GM13977 (cell line): Measurements from ENCODE around the gene NOL3.

ENCODE experiments used
- DNase-seq: peaks from one replicate; pipeline ENCODE4 v3.0.0; 2012; ENCODE audit warnings: low spot score
- in situ Hi-C: fragments of 300-500 bp; cut with MboI; formaldehyde crosslinking; loops from one replicate; pipeline ENCODE4 v1.12.0; 2022; ENCODE audit warnings: low sequenced_read_pairs, low pct_unique_long_range_greater_than_20kb, mixed read lengths, inconsistent platforms; ENCODE audit not compliant: unreplicated experiment
- TF ChIP-seq, protein P1 (sequence below): IDR thresholded peaks from 2 replicates; pipeline ENCODE4 v1.5.1; 2012; ENCODE audit warnings: mild to moderate bottlenecking, control low read depth; ENCODE audit not compliant: insufficient read depth; ENCODE audit errors: extremely low read depth, missing control alignments

The NOL3 gene

DNA sequence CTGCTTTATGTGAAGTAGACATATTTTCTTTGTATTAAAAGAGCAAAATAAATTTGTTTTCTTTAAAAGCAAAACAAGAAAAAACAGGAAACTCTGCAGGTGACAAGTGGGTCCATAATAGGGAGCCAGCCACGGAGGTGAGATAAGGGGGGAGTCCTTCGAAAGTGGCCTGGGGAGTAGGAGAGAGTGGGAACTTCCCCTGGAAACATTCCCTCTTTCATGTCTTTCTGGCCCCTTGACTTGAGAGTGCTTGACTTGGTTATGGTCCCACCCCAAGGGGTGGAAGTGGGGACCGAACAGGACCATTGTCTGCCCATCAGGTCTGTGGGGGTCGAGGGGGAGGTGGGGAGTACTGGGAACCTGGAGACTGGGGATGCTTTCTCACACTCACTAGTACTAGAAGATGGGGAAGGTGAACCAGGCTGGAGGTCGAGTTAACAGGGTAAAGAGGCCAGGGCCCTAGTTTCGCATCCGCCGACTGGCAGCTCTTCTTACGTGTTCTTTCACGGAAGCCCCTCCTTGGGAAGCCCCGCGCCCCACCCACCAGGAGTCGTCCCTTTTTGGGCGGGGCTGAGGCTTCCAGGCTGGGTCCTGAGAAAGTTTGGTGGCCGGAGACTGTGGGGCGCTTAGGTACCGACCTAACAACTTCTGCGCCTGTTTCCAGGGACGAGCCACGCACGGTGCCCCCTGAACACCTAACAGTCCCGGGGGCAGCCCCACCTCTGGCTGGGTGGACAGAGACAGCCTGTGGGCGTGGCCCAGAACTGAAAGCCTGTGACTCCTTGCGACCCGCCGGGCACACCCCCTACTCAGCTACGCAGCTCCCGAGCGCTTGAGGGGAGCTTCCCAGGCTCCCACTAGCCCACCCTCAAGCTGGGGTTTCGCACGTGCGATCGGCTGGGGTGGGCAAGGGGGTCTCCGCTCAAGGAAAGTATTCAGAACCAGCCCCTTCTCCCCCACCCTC, 11.4 kb upstream of the NOL3 start:
- in situ Hi-C loops: loop anchor here (10.0 kb wide), 1 partner anchor 144 kb away; no protein-coding TSS in a partner anchor

DNA sequence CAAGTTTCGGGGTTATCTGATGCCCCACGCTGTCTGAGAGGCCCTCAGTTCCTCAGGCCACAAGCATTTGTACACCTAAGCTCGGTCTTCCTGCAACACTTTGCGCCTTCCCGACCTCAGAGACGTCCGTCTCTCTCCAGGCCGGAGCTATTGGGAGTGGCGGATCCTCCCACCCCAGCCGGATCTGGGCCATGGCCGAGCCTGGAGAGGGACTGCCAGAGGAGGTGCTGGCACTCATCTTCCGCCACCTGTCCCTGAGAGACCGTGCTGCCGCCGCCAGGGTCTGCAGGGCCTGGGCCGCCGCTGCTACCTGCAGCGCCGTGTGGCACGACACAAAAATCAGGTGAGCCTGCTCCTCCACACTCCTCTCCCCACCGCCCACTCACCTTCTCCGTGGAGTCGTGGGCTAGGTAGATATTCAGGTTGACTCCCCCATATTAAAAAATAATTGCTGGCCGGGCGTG, 8.7 kb upstream of the NOL3 start:
- DNase-seq: no peak
- TF ChIP-seq, protein P1, sequence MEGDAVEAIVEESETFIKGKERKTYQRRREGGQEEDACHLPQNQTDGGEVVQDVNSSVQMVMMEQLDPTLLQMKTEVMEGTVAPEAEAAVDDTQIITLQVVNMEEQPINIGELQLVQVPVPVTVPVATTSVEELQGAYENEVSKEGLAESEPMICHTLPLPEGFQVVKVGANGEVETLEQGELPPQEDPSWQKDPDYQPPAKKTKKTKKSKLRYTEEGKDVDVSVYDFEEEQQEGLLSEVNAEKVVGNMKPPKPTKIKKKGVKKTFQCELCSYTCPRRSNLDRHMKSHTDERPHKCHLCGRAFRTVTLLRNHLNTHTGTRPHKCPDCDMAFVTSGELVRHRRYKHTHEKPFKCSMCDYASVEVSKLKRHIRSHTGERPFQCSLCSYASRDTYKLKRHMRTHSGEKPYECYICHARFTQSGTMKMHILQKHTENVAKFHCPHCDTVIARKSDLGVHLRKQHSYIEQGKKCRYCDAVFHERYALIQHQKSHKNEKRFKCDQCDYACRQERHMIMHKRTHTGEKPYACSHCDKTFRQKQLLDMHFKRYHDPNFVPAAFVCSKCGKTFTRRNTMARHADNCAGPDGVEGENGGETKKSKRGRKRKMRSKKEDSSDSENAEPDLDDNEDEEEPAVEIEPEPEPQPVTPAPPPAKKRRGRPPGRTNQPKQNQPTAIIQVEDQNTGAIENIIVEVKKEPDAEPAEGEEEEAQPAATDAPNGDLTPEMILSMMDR: no peak
- in situ Hi-C loops: no loop called here

More for the DNA sequence above, 11.4 kb upstream of the NOL3 start:
- TF ChIP-seq, protein P1: no peak
- peak; percentile 87 for DNase-seq

DNA sequence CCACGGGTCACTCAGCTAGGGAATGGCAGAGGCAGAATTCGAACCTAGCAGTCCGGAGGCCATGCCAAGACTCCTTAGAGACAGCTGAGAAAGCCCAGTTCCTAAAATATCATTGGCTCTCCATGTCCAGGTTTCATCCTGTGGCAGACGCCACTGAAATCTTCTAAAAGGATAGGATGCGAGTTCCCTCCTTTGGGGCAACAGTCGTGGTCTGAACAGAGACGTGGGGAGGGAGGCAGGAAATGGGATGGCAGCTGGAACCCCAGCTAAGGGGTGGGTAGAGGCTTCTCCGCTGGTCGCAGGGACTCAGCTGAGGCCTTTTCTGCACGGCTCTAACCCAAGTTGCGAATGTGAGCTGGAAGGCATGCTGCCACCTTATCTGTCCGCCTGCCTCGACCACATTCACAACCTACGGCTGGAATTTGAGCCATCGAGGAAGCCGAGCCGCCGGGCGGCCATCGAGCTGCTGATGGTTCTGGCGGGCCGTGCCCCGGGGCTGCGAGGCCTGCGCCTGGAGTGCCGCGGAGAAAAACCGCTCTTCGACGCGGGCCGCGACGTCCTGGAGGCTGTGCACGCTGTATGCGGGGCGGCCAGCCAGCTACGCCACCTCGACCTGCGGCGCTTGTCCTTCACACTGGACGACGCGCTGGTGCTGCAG, 7.7 kb upstream of the NOL3 start:
- TF ChIP-seq, protein P1: no peak
- DNase-seq: no peak
- in situ Hi-C loops: no loop called here

DNA sequence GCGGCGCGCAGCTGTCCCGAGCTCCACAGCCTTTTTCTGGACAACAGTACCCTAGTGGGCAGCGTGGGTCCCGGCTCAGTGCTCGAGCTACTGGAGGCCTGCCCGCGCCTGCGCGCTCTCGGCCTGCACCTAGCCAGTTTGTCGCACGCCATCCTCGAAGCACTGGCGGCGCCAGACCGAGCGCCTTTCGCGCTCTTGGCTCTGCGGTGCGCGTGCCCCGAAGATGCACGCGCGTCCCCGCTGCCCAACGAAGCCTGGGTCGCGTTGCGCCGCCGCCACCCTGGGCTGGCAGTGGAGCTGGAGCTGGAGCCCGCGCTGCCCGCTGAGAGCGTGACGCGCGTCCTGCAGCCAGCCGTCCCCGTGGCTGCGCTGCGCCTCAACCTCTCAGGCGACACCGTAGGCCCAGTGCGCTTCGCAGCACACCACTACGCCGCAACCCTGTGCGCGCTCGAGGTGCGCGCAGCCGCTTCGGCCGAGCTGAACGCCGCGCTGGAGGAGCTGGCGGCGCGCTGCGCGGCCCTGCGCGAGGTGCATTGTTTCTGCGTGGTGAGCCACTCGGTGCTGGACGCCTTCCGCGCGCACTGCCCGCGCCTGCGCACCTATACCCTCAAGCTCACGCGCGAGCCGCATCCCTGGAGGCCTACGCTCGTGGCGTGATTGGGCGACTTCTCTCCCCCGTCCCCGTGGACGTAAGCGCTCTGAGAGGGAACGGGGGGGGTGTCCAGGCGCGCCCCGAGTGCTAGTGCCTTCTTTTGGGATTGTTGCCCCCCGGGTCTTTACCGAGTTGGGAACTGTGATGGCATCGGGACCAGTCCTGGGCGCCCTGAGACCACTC, 7.0 kb upstream of the NOL3 start:
- TF ChIP-seq, protein P1: no peak
- in situ Hi-C loops: no loop called here
- DNase-seq: peak; percentile 75

GRCh38 chr16:67163999-67164558, 6.3 kb upstream of the NOL3 start:
- TF ChIP-seq, protein P1: no peak
- in situ Hi-C loops: no loop called here
- no peak for DNase-seq
